AG09309 (cell line): ENCODE data around the gene BRD1.

Experiments
- DNase-seq: peaks from one replicate; pipeline ENCODE4 v3.0.0-alpha.2; 2010; ENCODE audit warnings: low read depth
- H3K4me3 ChIP-seq: 2 replicates; pipeline ENCODE4 v1.5.1; 2011; ENCODE audit warnings: mild to moderate bottlenecking, low read depth, low read length, moderate library complexity; ENCODE audit not compliant: control insufficient read depth
- TF ChIP-seq, protein P1 (sequence below): IDR thresholded peaks from 2 replicates; pipeline ENCODE4 v1.5.1; 2011; ENCODE audit warnings: mild to moderate bottlenecking, low read depth, low read length, inconsistent platforms; ENCODE audit not compliant: insufficient read depth, control insufficient read depth; ENCODE audit errors: missing control alignments

The BRD1 gene

DNA sequence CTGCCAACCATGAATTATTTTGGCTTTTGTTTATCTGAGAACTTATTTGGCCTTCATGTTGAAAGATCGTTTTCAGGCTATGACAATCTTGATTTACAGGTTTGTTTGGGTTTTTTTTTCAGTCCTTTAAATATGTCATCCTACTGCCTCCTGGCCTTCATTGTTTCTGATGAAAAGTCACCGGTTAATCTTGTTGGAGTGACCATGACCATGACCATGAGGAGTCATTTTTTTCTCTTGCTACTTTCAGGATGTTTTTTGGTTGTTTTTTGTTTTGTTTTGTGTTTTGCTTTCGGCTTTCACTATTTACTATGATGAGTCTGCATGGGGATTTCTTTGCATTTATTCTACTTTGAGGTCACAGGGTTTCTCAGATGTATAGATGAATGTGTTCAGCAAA, 81.6 kb downstream of the BRD1 start:
- TF ChIP-seq, protein P1, sequence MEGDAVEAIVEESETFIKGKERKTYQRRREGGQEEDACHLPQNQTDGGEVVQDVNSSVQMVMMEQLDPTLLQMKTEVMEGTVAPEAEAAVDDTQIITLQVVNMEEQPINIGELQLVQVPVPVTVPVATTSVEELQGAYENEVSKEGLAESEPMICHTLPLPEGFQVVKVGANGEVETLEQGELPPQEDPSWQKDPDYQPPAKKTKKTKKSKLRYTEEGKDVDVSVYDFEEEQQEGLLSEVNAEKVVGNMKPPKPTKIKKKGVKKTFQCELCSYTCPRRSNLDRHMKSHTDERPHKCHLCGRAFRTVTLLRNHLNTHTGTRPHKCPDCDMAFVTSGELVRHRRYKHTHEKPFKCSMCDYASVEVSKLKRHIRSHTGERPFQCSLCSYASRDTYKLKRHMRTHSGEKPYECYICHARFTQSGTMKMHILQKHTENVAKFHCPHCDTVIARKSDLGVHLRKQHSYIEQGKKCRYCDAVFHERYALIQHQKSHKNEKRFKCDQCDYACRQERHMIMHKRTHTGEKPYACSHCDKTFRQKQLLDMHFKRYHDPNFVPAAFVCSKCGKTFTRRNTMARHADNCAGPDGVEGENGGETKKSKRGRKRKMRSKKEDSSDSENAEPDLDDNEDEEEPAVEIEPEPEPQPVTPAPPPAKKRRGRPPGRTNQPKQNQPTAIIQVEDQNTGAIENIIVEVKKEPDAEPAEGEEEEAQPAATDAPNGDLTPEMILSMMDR, result no peak
- no peak for DNase-seq
- no peak overlapping the region for H3K4me3 ChIP-seq

DNA sequence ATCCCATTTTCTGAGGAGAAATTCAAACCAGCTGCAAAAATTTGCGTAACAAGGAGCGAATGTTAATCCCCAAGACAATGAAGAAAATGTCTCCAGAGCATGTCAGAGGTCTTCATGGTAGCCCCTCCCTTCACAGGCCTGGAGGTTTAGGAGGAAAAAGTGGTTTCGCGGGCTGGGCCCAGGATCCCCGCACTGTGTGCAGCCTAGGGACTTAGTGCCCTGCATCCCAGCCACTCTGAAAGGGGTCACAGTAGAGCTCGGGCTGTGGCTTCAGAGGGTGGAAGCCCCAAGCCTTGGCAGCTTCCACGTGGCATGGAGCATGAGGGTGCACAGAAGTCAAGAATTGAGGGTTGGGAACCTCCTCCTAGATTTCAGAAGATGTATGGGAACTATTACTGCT, 87.4 kb downstream of the BRD1 start:
- H3K4me3 ChIP-seq, result no peak overlapping the region
- no peak for DNase-seq
- TF ChIP-seq, protein P1, result no peak

DNA sequence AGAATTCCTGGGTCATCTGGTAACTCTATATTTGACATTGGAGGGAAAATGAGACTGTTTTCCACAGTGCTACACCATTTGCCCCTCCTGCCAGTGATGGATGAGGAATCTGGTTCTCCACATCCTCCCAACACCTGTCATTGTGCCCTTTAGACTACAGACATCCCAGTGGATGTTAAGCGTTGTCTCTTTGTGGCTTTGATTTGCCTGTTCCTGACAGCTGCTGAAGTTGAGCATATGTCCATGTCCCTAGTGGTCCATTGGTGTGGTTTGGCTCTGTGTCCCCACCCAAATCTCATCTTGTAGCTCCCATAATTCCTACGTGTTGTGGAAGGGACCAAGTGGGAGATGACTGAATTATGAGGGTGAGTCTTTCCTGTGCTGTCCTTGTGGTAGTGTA, 88.5 kb downstream of the BRD1 start:
- H3K4me3 ChIP-seq, result no peak overlapping the region

DNA sequence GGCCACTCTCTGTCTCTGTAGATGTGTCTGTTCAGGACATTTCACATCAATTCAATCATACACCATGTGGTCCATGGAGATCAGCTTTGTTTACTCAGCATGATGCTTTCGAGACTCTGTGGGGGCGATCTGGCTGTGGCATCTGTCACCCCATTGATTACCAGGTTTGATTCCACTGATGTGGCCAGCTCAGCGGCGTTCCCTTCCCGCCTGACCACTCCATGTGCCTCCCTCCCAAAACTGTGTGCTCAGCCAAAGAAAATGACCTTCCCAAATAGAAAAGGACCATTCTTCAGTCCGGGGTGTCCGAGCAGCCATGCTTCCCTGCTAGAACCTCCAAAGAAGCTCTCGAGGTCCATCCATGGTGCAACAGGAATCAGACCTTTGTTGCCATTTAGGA, 89.1 kb downstream of the BRD1 start:
- TF ChIP-seq, protein P1, result no peak
- H3K4me3 ChIP-seq, result no peak overlapping the region
- DNase-seq, result no peak

More for the DNA sequence above, 88.5 kb downstream of the BRD1 start:
- TF ChIP-seq, protein P1, result no peak
- no peak for DNase-seq

DNA sequence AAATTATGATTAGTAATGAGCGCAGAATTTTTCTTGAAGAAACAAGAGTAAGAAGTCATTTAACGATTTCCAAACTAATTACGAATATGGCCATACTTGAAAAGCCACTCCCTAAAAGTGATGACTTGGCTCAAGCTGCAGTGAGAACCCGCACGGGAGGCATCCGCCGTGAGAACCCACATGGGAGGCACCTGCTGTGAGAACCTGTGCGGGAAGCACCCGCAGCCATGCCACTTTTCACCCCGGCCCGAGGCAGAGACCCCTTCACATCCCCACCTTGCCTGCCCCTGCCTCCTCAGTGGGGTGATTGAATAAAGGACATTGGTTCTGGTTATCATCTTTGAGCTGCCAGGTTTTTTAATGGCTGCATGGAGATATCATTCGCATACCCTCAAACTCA, 89.7 kb downstream of the BRD1 start:
- no peak overlapping the region for H3K4me3 ChIP-seq
- TF ChIP-seq, protein P1, result no peak
- no peak for DNase-seq

DNA sequence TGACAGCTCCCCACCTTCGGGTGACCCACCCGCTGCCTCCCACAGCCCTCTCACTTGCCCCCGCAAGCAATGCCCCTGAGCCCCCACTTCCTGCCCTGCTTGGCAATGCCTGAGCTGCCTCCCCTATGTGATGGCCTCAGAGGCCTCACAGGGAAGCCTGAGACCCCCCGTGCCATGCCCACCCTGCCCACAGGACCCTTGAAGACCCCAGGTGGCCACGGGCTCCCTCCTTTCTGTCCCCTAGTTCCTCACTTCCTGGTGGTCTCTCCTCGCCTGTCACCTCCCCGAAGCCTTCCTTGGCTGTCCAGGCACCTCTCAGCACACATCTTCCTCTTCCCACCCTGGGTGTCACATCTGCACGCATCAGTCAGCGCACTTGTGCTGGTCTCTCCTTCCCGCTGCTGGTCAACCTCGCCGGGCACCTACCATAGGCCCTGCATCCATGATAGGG, 90.5 kb downstream of the BRD1 start:
- TF ChIP-seq, protein P1, result no peak
- H3K4me3 ChIP-seq, result no peak overlapping the region
- DNase-seq, result no peak

DNA sequence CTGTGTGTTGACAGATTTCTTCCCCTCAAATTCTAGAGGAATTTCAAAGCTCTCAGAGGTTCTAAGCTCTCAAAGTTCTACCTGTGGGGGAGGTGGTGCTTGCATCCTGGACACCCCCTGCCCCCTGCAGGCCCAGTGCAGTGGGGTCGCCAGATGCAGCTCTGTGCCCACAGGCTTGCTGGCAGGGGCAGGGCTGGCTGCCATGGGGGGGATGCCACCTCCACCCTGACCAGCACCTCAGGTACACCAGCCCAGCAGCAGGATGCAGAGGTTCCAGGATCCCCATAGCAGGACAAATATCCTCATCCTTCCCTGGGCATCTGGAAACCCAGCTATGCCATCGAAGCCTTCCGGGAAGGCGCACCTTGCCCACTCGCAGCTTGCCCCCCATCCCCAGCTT, 91.1 kb downstream of the BRD1 start:
- no peak for DNase-seq
- TF ChIP-seq, protein P1, result no peak
- H3K4me3 ChIP-seq, result no peak overlapping the region
